Measurements from ENCODE around the gene ALKAL2.

Gene ALKAL2

DNA sequence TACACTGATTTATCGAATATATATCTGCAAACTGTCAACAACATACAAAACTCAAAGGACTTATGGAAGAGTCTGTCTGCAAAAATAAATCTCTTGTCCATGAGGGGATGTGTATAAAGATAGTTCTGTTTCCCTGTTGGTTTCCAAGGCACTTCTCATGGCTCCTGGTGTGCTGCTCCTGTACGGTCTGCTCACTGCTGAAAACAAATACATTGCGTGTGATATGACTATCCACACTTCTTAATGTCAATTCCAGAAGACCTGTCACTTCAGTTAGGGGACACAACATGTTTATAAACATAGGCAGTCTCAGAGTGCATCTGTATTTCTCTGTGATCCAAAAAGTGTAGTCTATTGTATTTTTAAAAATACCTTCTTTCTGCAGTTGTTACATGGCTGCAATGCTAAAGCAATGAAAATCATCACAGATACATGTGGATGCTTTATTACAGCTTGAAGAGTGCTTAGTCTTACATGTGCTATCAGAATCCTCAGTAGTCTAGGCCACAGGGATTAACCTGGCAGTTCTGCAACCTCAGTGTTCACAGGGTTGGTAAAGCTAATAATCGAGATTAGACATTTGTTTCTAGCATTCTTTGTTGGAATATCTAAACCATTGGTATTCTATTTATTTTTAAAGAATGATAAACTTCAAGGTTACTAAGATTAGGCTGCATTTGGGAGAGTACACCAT, 7.8 kb downstream of the ALKAL2 start:
- TF ChIP-seq, protein P1, sequence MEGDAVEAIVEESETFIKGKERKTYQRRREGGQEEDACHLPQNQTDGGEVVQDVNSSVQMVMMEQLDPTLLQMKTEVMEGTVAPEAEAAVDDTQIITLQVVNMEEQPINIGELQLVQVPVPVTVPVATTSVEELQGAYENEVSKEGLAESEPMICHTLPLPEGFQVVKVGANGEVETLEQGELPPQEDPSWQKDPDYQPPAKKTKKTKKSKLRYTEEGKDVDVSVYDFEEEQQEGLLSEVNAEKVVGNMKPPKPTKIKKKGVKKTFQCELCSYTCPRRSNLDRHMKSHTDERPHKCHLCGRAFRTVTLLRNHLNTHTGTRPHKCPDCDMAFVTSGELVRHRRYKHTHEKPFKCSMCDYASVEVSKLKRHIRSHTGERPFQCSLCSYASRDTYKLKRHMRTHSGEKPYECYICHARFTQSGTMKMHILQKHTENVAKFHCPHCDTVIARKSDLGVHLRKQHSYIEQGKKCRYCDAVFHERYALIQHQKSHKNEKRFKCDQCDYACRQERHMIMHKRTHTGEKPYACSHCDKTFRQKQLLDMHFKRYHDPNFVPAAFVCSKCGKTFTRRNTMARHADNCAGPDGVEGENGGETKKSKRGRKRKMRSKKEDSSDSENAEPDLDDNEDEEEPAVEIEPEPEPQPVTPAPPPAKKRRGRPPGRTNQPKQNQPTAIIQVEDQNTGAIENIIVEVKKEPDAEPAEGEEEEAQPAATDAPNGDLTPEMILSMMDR (IDR thresholded peaks at IDR 0.05): no peak
- DNase-seq (ENCODE audit: low spot score): no peak
- Histone ChIP-seq H3K4me3 (no peak overlapping the region), H3K27ac (no peak overlapping the region)

DNA sequence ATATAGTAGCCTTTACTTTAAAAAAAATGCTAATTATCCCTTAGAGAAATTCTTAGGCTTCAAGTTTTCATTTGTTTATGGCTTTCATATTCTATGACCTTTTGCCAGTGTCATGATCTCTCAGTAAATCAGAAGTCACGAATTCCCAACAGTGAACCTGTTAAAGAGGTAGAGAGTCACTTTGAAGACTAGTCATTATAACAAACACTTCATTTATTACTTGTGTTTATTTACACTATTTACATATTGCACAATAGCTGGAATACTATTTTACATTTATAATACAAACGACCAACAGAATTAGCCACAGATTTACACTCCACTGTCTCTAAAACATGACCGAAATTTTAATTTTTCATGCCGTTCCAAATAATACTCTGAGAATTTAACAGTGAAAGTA, 8.5 kb downstream of the ALKAL2 start:
- no peak overlapping the region for H3K27ac ChIP-seq
- no peak overlapping the region for H3K4me3 ChIP-seq
- TF ChIP-seq, protein P1 (IDR thresholded peaks at IDR 0.05): no peak
- DNase-seq (ENCODE audit: low spot score): no peak

DNA sequence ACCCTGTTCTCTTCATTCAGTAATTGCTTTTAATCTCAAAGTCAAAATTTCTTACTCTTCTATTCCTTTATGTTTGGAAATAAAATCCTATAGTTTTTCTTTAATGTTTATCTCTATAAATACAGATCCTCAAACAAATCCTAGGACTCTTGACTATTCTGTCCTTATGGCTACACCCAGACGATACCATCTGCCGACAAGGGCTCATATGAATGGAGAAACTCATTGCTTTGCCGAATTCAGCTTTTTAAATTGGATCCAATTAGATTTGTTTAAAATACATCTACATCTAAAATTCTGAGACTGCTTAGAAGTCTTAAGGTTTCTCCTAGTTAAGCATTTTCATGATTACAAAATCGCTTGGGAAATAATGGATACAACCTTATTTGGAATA, 9.0 kb downstream of the ALKAL2 start:
- DNase-seq (ENCODE audit: low spot score): no peak
- TF ChIP-seq, protein P1 (IDR thresholded peaks at IDR 0.05): no peak
- no peak overlapping the region for H3K4me3 ChIP-seq
- no peak overlapping the region for H3K27ac ChIP-seq

DNA sequence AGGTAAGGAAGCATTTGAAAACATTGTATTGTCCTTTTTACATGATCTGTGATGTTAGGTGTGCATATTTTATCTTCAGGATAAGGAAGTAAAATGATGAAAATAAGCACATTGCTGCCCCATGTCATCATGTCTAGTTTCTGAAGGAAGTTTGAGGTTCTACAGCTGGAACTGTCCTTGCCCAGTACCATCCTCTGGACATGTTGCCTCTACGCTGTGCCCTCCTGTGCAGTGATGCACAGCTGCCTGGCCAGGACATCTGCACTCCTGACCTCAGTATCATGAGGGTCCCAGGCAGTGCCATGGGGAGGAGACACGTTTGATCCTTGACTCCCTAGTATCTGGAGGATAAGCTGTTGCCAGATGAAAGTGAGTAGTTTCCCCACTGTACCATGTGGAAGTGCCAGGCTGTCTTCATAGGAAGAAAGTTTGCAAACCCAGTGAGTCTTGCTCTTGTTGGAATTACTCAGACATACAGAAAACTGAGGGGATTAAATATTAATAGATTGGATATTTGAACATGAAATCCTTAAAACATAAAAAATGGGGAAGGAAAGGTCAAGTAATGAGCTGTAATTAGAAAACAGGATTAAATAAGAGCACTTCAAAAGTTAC, 9.5 kb downstream of the ALKAL2 start:
- Histone ChIP-seq H3K27ac (no peak overlapping the region), H3K4me3 (no peak overlapping the region)
- no peak for DNase-seq (ENCODE audit: low spot score)
- TF ChIP-seq, protein P1 (IDR thresholded peaks at IDR 0.05): no peak

DNA sequence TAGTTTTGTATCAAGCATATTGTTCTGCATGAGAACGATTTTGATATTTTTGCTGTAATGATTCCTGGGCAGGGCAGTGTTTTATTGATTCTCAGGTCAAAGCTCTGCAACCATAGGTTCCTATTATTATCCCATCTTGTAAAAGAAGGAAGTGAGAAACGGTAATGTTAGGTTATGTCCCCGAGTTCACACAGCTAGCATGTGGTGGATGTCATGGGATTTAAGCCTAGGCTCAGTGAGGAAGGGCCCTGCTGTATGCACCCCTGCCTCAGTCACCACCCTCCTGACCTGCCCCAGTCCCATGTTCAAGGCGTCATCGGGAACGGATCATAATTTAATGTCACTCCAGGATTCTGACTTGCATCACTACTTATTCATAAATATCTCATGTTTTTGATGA, 12.4 kb downstream of the ALKAL2 start:
- H3K4me3 ChIP-seq: no peak overlapping the region
- no peak overlapping the region for H3K27ac ChIP-seq
- no peak for DNase-seq (ENCODE audit: low spot score)
- TF ChIP-seq, protein P1 (IDR thresholded peaks at IDR 0.05): no peak

DNA sequence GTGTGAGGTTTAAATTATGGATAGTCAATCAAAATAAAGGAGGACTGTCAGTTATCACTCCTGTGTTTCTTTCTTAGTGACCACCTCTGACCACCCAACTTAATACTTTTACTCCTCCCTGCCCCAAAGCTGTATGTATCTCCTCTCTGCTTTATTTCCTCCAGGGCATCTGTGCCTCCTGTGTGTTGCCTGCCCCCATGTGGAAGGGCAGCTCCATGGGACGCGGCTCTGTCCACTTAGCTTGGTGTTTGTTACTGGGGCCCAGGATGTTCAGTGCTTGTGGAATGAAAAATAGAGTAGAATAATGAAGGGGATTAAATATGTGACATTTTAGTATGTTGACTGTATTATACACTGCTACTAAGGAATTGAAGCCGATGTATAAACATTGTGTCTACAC, 13.4 kb downstream of the ALKAL2 start:
- Histone ChIP-seq H3K4me3 (no peak overlapping the region), H3K27ac (no peak overlapping the region)
- TF ChIP-seq, protein P1 (IDR thresholded peaks at IDR 0.05): no peak
- no peak for DNase-seq (ENCODE audit: low spot score)

DNA sequence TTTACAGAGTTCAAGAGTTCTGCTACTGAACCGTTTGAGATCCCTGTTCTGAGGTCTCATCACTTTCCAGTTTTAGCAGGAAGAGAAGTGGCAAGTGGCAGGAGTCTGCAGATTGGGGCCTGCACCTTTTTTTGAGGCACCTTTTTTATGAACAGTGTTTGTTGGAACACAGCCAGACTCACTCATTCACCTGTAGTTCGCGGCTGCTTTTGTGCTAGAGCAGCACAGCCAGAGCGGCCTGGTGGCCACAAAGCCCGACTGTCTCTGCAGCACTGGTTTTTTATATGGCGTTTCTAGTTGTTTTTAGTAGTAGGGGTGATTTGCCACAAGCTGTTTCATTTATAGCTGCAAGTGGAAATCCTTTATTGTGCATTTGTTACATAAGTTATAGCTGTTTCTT, 14.6 kb downstream of the ALKAL2 start:
- no peak for DNase-seq (ENCODE audit: low spot score)

More for the DNA sequence above, 14.6 kb downstream of the ALKAL2 start:
- TF ChIP-seq, protein P1 (IDR thresholded peaks at IDR 0.05): no peak
- H3K4me3 ChIP-seq: no peak overlapping the region
- no peak overlapping the region for H3K27ac ChIP-seq

Measured in coronary artery (tissue), 2 donors.